PC-9 (cell line): Measurements from ENCODE around the gene ALX4. TPM values are rescaled to one million over a fixed set of nuclear protein-coding genes. Genes with fewer than 3 reads are reported as not detected.

Source experiments
- BruUV-seq: library from RNA; stranded (reverse); fragments of 400-500 nt; replicated peaks from 2 replicates; lab custom pipeline; 2021; lab: Mats Ljungman, UMichigan
- CTCF ChIA-PET: fragments of 300-600 bp; sonication (Branson Sonifier 250); formaldehyde crosslinking; loops from one replicate; lab custom pipeline; 2022; ENCODE audit warnings: antibody characterized with exemption; lab: Charles Lee
- POLR2A ChIA-PET: fragments of 300-600 bp; sonication (Branson Sonifier 250); formaldehyde crosslinking; loops from one replicate; lab custom pipeline; 2022; ENCODE audit warnings: antibody characterized with exemption; ENCODE audit not compliant: unreplicated experiment; lab: Charles Lee
- DNase-seq, 2 experiments: peaks; one replicate each; pipeline versions ENCODE4 v3.0.0 to v3.0.0-alpha.2; 2015 to 2022; ENCODE audit warnings: mixed read lengths in 1 of 2
- H2AFZ ChIP-seq: fragments of 200-600 bp; sonication (generic); 2 replicates; pipeline ENCODE4 v1.8.1; 2017; ENCODE audit warnings: antibody characterized with exemption
- H3F3A ChIP-seq: fragments of 200-600 bp; sonication (generic); 2 replicates; pipeline ENCODE4 v1.8.1; 2017; ENCODE audit warnings: antibody characterized with exemption, mild to moderate bottlenecking, low read depth; ENCODE audit not compliant: insufficient read depth
- H3K27ac ChIP-seq: fragments of 200-600 bp; sonication (generic); 2 replicates; pipeline ENCODE4 v1.6.1; 2016; ENCODE audit warnings: mixed run types
- H3K27me3 ChIP-seq: fragments of 200-600 bp; sonication (generic); 2 replicates; pipeline ENCODE4 v1.6.1; 2016; ENCODE audit warnings: low read depth, mixed run types; ENCODE audit not compliant: insufficient read depth
- H3K36me3 ChIP-seq: fragments of 200-600 bp; sonication (generic); 2 replicates; pipeline ENCODE4 v1.6.1; 2016; ENCODE audit warnings: low read depth, mixed run types
- H3K4me1 ChIP-seq: fragments of 200-600 bp; sonication (generic); replicated peaks from 2 replicates; pipeline ENCODE4 v1.6.1; 2016; ENCODE audit warnings: mixed run types; ENCODE audit not compliant: insufficient read depth
- H3K4me2 ChIP-seq: fragments of 200-600 bp; sonication (generic); 2 replicates; pipeline ENCODE4 v1.6.1; 2017; ENCODE audit warnings: mixed run types
- H3K4me3 ChIP-seq: fragments of 200-600 bp; sonication (generic); 2 replicates; pipeline ENCODE4 v1.6.1; 2016; ENCODE audit warnings: mixed run types
- H3K79me2 ChIP-seq: fragments of 200-600 bp; sonication (generic); 2 replicates; pipeline ENCODE4 v1.6.1; 2017; ENCODE audit warnings: low read depth, mixed run types
- H3K9me2 ChIP-seq: fragments of 200-600 bp; sonication (generic); 2 replicates; pipeline ENCODE4 v1.8.1; 2017; ENCODE audit warnings: mild to moderate bottlenecking; ENCODE audit not compliant: insufficient read depth
- H3K9me3 ChIP-seq: fragments of 200-600 bp; sonication (generic); 2 replicates; pipeline ENCODE4 v1.8.1; 2016; ENCODE audit warnings: low read depth; ENCODE audit not compliant: insufficient read depth
- H4K20me1 ChIP-seq: fragments of 200-600 bp; sonication (generic); 2 replicates; pipeline ENCODE4 v1.8.1; 2017; ENCODE audit not compliant: insufficient read depth
- EZH2 ChIP-seq: fragments of 200-600 bp; sonication (generic); IDR thresholded peaks from 2 replicates; pipeline ENCODE4 v1.8.0; 2017; ENCODE audit warnings: antibody characterized with exemption, low read depth
- intact Hi-C: fragments of 100-400 bp; cut with micrococcal nuclease; formaldehyde crosslinking; loops from one replicate; pipeline ENCODE4 v1.10.0; 2022; ENCODE audit not compliant: unreplicated experiment
- total RNA-seq: library from RNA; stranded (reverse); gene quantifications from 2 replicates; pipeline ENCODE4 v1.2.3, GENCODE V29; 2021
- TF ChIP-seq, protein P1 (sequence below): fragments of 200-600 bp; sonication (generic); conservative IDR thresholded peaks from 2 replicates; pipeline ENCODE4 v1.6.1; 2017; ENCODE audit warnings: mixed run types, antibody characterized with exemption, mild to moderate bottlenecking, moderate library complexity

Gene ALX4
- total RNA-seq, 1 experiment from 2014 or later, result not detected

DNA sequence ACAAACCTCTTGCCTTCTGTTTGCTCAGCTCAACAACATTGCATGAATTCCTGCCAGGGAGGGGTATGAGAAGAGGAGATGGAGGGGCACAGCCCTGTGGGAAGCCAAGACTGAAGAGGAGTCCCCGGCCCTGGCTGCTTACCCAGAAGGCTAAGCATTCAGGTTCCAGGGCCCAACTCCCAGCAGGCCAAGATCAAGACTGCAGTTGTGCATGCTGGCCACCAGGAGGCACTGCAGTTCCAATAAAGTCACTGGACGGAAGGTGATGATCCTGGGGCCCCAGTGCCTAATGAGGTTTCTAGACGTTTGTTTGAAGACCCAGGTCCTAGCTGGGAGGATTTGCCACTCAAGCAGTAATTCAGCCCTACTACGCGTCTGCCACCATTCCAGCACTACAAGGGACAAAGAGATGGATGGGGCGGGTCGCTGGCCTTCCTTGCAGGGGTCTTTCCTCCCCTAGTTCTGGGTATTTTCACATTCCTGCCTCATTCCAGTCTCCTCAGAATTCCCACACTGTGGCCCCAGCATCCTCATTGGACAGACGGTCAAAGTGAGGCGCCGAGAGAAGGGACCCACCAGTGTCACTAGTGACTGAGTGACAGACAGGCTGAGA lies 23.6 kb downstream of the ALX4 start:
- no peak overlapping the region for H3K4me2 ChIP-seq
- no peaks in the 10 kb centered on the region for H3K4me1 ChIP-seq
- DNase-seq, result peak; percentile 39 to 44
- H3K27ac ChIP-seq, result no peak overlapping the region
- intact Hi-C loops, result loop anchor here (1.0 to 10.0 kb wide), 7 partner anchors 40 to 628 kb away; partner anchors contain the start of gene EXT2
- TF ChIP-seq, protein P1, sequence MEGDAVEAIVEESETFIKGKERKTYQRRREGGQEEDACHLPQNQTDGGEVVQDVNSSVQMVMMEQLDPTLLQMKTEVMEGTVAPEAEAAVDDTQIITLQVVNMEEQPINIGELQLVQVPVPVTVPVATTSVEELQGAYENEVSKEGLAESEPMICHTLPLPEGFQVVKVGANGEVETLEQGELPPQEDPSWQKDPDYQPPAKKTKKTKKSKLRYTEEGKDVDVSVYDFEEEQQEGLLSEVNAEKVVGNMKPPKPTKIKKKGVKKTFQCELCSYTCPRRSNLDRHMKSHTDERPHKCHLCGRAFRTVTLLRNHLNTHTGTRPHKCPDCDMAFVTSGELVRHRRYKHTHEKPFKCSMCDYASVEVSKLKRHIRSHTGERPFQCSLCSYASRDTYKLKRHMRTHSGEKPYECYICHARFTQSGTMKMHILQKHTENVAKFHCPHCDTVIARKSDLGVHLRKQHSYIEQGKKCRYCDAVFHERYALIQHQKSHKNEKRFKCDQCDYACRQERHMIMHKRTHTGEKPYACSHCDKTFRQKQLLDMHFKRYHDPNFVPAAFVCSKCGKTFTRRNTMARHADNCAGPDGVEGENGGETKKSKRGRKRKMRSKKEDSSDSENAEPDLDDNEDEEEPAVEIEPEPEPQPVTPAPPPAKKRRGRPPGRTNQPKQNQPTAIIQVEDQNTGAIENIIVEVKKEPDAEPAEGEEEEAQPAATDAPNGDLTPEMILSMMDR, result peak; percentile 100
- TF ChIP-seq EZH2, result no peak
- peaks cover 26% of the 10 kb centered on the region for H3K27me3 ChIP-seq
- BruUV-seq, result no TSS peak
- no peaks in the 10 kb centered on the region for H3K79me2 ChIP-seq
- H3K9me2 ChIP-seq, result no peaks in the 10 kb centered on the region
- ChIA-PET CTCF (interaction anchor here (0.6 to 0.7 kb wide), 2 partner anchors 135 to 499 kb away, joined by 3 read pairs; no protein-coding TSS in a partner anchor), POLR2A (no interaction called here)
- H4K20me1 ChIP-seq, result no peaks in the 10 kb centered on the region
- no peaks in the 10 kb centered on the region for H3K9me3 ChIP-seq
- no peak overlapping the region for H3K4me3 ChIP-seq
- H3K36me3 ChIP-seq, result no peaks in the 10 kb centered on the region
- H2AFZ ChIP-seq, result no peak overlapping the region
- no peaks in the 10 kb centered on the region for H3F3A ChIP-seq

DNA sequence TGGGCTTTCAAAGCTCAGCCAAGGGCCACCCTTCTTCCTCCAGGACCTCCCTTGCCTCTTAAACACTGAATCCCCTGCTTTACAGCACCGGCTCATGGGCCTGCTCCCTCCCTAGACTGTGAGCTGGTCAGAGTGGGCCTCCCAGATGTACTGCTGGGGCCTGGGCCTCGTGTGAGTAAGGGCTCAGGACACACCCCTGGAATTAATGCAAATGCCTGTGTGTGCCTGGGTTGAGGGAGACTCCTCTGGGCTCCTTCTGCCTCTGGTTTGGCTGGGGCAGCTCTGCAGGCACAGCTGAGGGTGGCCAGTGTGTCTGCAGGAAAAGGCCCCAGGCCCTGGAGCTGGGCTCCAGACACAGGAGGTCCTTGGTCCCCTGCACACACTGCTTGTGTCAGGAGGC lies 24.2 kb downstream of the ALX4 start:
- Histone ChIP-seq H3K79me2 (no peaks in the 10 kb centered on the region), H4K20me1 (no peaks in the 10 kb centered on the region), H3K27me3 (peaks cover 32% of the 10 kb centered on the region), H2AFZ (no peak overlapping the region), H3K9me2 (no peaks in the 10 kb centered on the region), H3K4me3 (no peak overlapping the region), H3K9me3 (no peaks in the 10 kb centered on the region), H3K36me3 (no peaks in the 10 kb centered on the region), H3K27ac (no peak overlapping the region), H3F3A (no peaks in the 10 kb centered on the region), H3K4me2 (no peak overlapping the region), H3K4me1 (no peaks in the 10 kb centered on the region)
- intact Hi-C loops, result loop anchor here (1.0 to 10.0 kb wide), 7 partner anchors 41 to 629 kb away; partner anchors contain the start of gene EXT2
- POLR2A ChIA-PET, result no interaction called here
- no TSS peak for BruUV-seq
- no peak for TF ChIP-seq EZH2
- TF ChIP-seq, protein P1, result no peak
- DNase-seq, result no peak
- CTCF ChIA-PET, result interaction anchor here (0.6 to 0.8 kb wide), 3 partner anchors 134 to 499 kb away, joined by 3 read pairs; no protein-coding TSS in a partner anchor

DNA sequence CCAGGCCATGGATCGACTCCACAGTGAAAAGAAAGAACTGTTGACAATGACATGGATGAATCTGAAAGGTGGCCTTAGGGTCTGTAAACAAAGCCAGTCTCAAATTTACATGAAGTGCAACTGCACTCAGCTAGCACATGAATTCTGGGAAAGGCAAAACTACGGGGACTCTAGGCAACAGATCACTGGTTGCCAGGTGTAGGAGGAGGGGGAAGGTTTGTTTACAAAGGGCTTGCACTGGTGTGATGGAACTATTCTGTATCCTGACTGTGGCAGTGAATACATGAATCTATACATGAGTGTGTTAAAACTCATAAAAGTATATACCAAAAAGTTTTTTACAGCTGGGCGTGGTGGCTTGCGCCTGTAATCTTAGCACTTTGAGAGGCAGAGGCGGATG lies 27.3 kb downstream of the ALX4 start:
- no peak overlapping the region for H2AFZ ChIP-seq
- H3K27me3 ChIP-seq, result peaks cover 61% of the 10 kb centered on the region
- ChIA-PET CTCF (no interaction called here), POLR2A (no interaction called here)
- H3K4me1 ChIP-seq, result no peaks in the 10 kb centered on the region
- no peaks in the 10 kb centered on the region for H3K79me2 ChIP-seq
- no peak for DNase-seq
- no peak overlapping the region for H3K4me3 ChIP-seq
- no peak overlapping the region for H3K27ac ChIP-seq
- no peak overlapping the region for H3K4me2 ChIP-seq
- no peaks in the 10 kb centered on the region for H3K9me2 ChIP-seq
- TF ChIP-seq, protein P1, result no peak
- no peak for TF ChIP-seq EZH2
- H3K9me3 ChIP-seq, result no peaks in the 10 kb centered on the region
- H3F3A ChIP-seq, result no peaks in the 10 kb centered on the region
- H3K36me3 ChIP-seq, result no peaks in the 10 kb centered on the region
- H4K20me1 ChIP-seq, result no peaks in the 10 kb centered on the region
- intact Hi-C loops, result loop anchor here (10.0 kb wide), 4 partner anchors 182 to 632 kb away; partner anchors contain the start of gene EXT2
- no TSS peak for BruUV-seq
